ENCODE results near the gene EPB41L4B.

- TF ChIP-seq CTCF (IDR thresholded peaks at IDR 0.05; ENCODE audit: poor library complexity, severe bottlenecking) (no peak), RAD21 (conservative IDR thresholded peaks at IDR 0.05) (no peak), EZH2 (IDR thresholded peaks at IDR 0.05; ENCODE audit: borderline replicate concordance, insufficient read depth, low read length, poor library complexity, severe bottlenecking) (no peak)
These were observed 117.0 kb downstream of the EPB41L4B start for GRCh38 chr9:109203761-109204360.

All from neural cell (in vitro differentiated cells).